ENCODE results near the gene ANKRD40. TPM values are rescaled to one million over a fixed set of nuclear protein-coding genes. Genes with fewer than 3 reads are reported as not detected.

The ANKRD40 gene
- total and polyA plus RNA-seq, 5 donors from 2014 or later = 3.8 to 24.0 (median 4.6) TPM

DNA sequence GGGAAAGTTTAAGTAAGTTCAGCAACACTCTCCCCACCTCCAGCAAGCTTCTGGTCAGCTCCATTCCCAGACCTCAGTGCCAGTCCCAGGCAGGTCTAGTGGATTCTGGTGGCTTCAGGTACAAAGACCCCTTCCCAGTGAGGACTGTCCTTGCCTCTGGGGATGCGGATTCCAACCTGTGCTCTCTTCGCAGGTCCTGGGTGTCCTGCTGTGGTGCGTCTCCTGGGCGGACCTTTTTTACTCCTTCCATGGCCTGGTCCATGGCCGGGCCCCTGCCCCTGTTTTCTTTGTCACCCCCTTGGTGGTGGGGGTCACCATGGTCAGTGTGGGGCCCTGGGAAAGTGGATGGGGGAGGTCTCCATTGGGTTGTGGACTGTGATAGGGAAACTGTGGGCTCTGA, 51.2 kb downstream of the ANKRD40 start:
- no peak overlapping the region for H3K4me3 Mint-ChIP-seq
- DNase-seq (no peak), ATAC-seq (ENCODE audit: low read depth in 2 of 2) (no peak)
- Histone ChIP-seq H3K27ac (ENCODE audit: insufficient read depth, low read length, poor library complexity, severe bottlenecking) (no peak overlapping the region), H3K9me3 (ENCODE audit: control insufficient read depth in 2 of 2, low read length in 2 of 2) (peaks cover 3 to 4% of the 10 kb centered on the region in 2 experiments), H3K4me3 (ENCODE audit: low read depth, low read length) (no peak overlapping the region), H3K27me3 (ENCODE audit: control insufficient read depth, insufficient read depth, low read length) (peaks cover 2% of the 10 kb centered on the region), H3K4me1 (ENCODE audit: control insufficient read depth, insufficient read depth, low read length, poor library complexity, severe bottlenecking) (no peaks in the 10 kb centered on the region), H3K36me3 (ENCODE audit: control insufficient read depth, insufficient read depth, low read length) (no peaks in the 10 kb centered on the region)
- no peak overlapping the region for H3K27ac Mint-ChIP-seq
- H3K36me3 Mint-ChIP-seq = no peaks in the 10 kb centered on the region
- H3K9me3 Mint-ChIP-seq = peaks cover 0 to 4% (median 0%) of the 10 kb centered on the region in 7 donors
- H3K4me1 Mint-ChIP-seq = peaks cover 0 to 4% (median 3%) of the 10 kb centered on the region in 4 donors
- H3K27me3 Mint-ChIP-seq = peaks cover 15% of the 10 kb centered on the region

DNA sequence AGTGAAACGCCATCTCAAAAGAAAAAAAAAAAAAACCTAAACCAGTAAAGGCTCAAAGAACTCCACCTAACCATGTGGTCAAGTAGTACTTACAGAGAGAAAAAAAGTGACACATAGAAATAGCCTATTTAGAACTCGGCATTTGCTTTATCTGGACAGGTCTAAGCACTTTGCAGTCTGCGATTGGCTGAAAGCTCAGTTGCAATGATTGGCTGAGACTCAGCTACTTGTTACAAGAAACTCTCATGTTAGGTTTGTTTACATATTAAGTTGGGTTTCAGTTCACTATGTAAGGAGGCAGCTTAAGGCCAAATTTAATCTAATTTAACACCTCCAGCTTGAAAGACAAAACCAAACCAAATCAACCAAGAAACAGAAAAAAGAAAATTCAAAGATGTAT, 54.0 kb downstream of the ANKRD40 start:
- H3K27ac Mint-ChIP-seq = no peak overlapping the region
- no peak for ATAC-seq (ENCODE audit: low read depth in 2 of 2)
- H3K27me3 ChIP-seq (ENCODE audit: control insufficient read depth, insufficient read depth, low read length) = peaks cover 2% of the 10 kb centered on the region

GRCh38 chr17:50651661-50652060, 56.1 kb downstream of the ANKRD40 start:
- no peak for ATAC-seq (ENCODE audit: low read depth in 2 of 2)
- Histone ChIP-seq H3K4me1 (ENCODE audit: control insufficient read depth, insufficient read depth, low read length, poor library complexity, severe bottlenecking) (no peaks in the 10 kb centered on the region), H3K9me3 (ENCODE audit: control insufficient read depth in 2 of 2, low read length in 2 of 2) (peaks cover 3 to 4% of the 10 kb centered on the region in 2 experiments), H3K36me3 (ENCODE audit: control insufficient read depth, insufficient read depth, low read length) (no peaks in the 10 kb centered on the region), H3K4me3 (ENCODE audit: low read depth, low read length) (no peak overlapping the region), H3K27me3 (ENCODE audit: control insufficient read depth, insufficient read depth, low read length) (peaks cover 2% of the 10 kb centered on the region), H3K27ac (ENCODE audit: insufficient read depth, low read length, poor library complexity, severe bottlenecking) (no peak overlapping the region)
- no peak overlapping the region for H3K27ac Mint-ChIP-seq
- H3K4me1 Mint-ChIP-seq = no peaks in the 10 kb centered on the region
- H3K9me3 Mint-ChIP-seq = peaks cover 0 to 4% (median 0%) of the 10 kb centered on the region in 7 donors
- peaks cover 22% of the 10 kb centered on the region for H3K27me3 Mint-ChIP-seq
- no peak for DNase-seq
- H3K36me3 Mint-ChIP-seq = no peaks in the 10 kb centered on the region
- no peak overlapping the region for H3K4me3 Mint-ChIP-seq

More for the DNA sequence above, 54.0 kb downstream of the ANKRD40 start:
- Mint-ChIP-seq H3K4me3 (no peak overlapping the region), H3K4me1 (no peaks in the 10 kb centered on the region), H3K9me3 (peaks cover 0 to 4% (median 0%) of the 10 kb centered on the region in 7 donors), H3K27me3 (peaks cover 22% of the 10 kb centered on the region), H3K36me3 (no peaks in the 10 kb centered on the region)
- Histone ChIP-seq H3K27ac (ENCODE audit: insufficient read depth, low read length, poor library complexity, severe bottlenecking) (no peak overlapping the region), H3K36me3 (ENCODE audit: control insufficient read depth, insufficient read depth, low read length) (no peaks in the 10 kb centered on the region), H3K4me3 (ENCODE audit: low read depth, low read length) (no peak overlapping the region), H3K9me3 (ENCODE audit: control insufficient read depth in 2 of 2, low read length in 2 of 2) (peaks cover 3 to 4% of the 10 kb centered on the region in 2 experiments), H3K4me1 (ENCODE audit: control insufficient read depth, insufficient read depth, low read length, poor library complexity, severe bottlenecking) (no peaks in the 10 kb centered on the region)
- DNase-seq = no peak

GRCh38 chr17:50649042-50649908, 58.4 kb downstream of the ANKRD40 start:
- H3K4me3 Mint-ChIP-seq = no peak overlapping the region
- Histone ChIP-seq H3K27me3 (ENCODE audit: control insufficient read depth, insufficient read depth, low read length) (peaks cover 5% of the 10 kb centered on the region), H3K4me1 (ENCODE audit: control insufficient read depth, insufficient read depth, low read length, poor library complexity, severe bottlenecking) (no peaks in the 10 kb centered on the region), H3K36me3 (ENCODE audit: control insufficient read depth, insufficient read depth, low read length) (no peaks in the 10 kb centered on the region), H3K9me3 (ENCODE audit: control insufficient read depth in 2 of 2, low read length in 2 of 2) (peaks cover 3 to 4% of the 10 kb centered on the region in 2 experiments), H3K27ac (ENCODE audit: insufficient read depth, low read length, poor library complexity, severe bottlenecking) (no peak overlapping the region), H3K4me3 (ENCODE audit: low read depth, low read length) (no peak overlapping the region)
- peaks cover 22% of the 10 kb centered on the region for H3K27me3 Mint-ChIP-seq
- no peak overlapping the region for H3K27ac Mint-ChIP-seq
- H3K9me3 Mint-ChIP-seq = peaks cover 0 to 4% (median 0%) of the 10 kb centered on the region in 7 donors
- no peak for ATAC-seq (ENCODE audit: low read depth in 2 of 2)
- no peaks in the 10 kb centered on the region for H3K36me3 Mint-ChIP-seq
- no peak for DNase-seq
- H3K4me1 Mint-ChIP-seq = no peaks in the 10 kb centered on the region

DNA sequence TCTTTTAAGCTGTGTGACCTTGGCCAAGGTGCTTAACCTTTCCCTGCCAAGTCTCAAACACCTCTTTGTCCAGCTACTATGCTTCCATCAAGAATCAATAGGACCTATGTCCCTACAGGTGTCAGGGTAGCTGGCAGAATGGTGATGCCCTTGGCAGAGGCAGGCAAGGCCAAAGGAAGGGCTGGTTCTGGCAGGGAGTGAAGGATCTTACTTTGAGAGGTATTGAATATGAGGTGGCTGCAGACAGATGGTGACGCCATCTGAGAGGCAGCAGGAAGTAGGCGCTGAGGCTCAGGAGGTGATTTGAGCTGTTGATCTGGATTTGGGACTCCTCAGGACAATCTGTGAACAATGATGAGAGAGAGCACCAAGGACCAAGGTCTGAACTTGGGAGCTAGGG, 60.5 kb downstream of the ANKRD40 start:
- Histone ChIP-seq H3K4me1 (ENCODE audit: control insufficient read depth, insufficient read depth, low read length, poor library complexity, severe bottlenecking) (no peaks in the 10 kb centered on the region), H3K4me3 (ENCODE audit: low read depth, low read length) (no peak overlapping the region), H3K9me3 (ENCODE audit: control insufficient read depth in 2 of 2, low read length in 2 of 2) (no peaks in the 10 kb centered on the region), H3K27me3 (ENCODE audit: control insufficient read depth, insufficient read depth, low read length) (peaks cover 2% of the 10 kb centered on the region), H3K27ac (ENCODE audit: insufficient read depth, low read length, poor library complexity, severe bottlenecking) (no peak overlapping the region), H3K36me3 (ENCODE audit: control insufficient read depth, insufficient read depth, low read length) (no peaks in the 10 kb centered on the region)
- ATAC-seq (ENCODE audit: low read depth in 2 of 2) = no peak
- no peaks in the 10 kb centered on the region for H3K4me1 Mint-ChIP-seq
- H3K4me3 Mint-ChIP-seq = no peak overlapping the region
- DNase-seq = no peak
- H3K36me3 Mint-ChIP-seq = no peaks in the 10 kb centered on the region
- peaks cover 18% of the 10 kb centered on the region for H3K27me3 Mint-ChIP-seq
- peaks cover 0 to 4% (median 0%) of the 10 kb centered on the region in 7 donors for H3K9me3 Mint-ChIP-seq
- no peak overlapping the region for H3K27ac Mint-ChIP-seq

GRCh38 chr17:50645748-50646682, 61.7 kb downstream of the ANKRD40 start:
- Mint-ChIP-seq H3K4me3 (no peak overlapping the region), H3K4me1 (no peaks in the 10 kb centered on the region), H3K9me3 (peaks cover 0 to 2% (median 0%) of the 10 kb centered on the region in 7 donors), H3K27me3 (peaks cover 12% of the 10 kb centered on the region), H3K36me3 (no peaks in the 10 kb centered on the region), H3K27ac (peak overlapping the region in 1 of 3 donors; percentile 40)
- no peaks in the 10 kb centered on the region for H3K9me3 ChIP-seq (ENCODE audit: control insufficient read depth in 2 of 2, low read length in 2 of 2)
- no peak overlapping the region for H3K27ac ChIP-seq (ENCODE audit: insufficient read depth, low read length, poor library complexity, severe bottlenecking)
- ATAC-seq (ENCODE audit: low read depth in 2 of 2) (no peak), DNase-seq (no peak)
- H3K27me3 ChIP-seq (ENCODE audit: control insufficient read depth, insufficient read depth, low read length) = peaks cover 2% of the 10 kb centered on the region
- H3K4me1 ChIP-seq (ENCODE audit: control insufficient read depth, insufficient read depth, low read length, poor library complexity, severe bottlenecking) = no peaks in the 10 kb centered on the region
- H3K4me3 ChIP-seq (ENCODE audit: low read depth, low read length) = no peak overlapping the region
- no peaks in the 10 kb centered on the region for H3K36me3 ChIP-seq (ENCODE audit: control insufficient read depth, insufficient read depth, low read length)
